Measurements from ENCODE around the gene MAGI1. TPM values are rescaled to one million over a fixed set of nuclear protein-coding genes. Genes with fewer than 3 reads are reported as not detected.

The MAGI1 gene
- polyA plus RNA-seq, 1 of the 3 experiments (the other 2 are of a cell fraction), result 10.3 TPM

- Histone ChIP-seq H3K27me3 (ENCODE audit: insufficient read depth) (no peaks in the 10 kb centered on the region), H4K20me1 (ENCODE audit: insufficient read depth) (no peaks in the 10 kb centered on the region), H3K9me2 (no peaks in the 10 kb centered on the region), H3K36me3 (replicated peaks in 1 of 2; ENCODE audit: control insufficient read depth in 1 of 2, insufficient read depth in 2 of 2, low read length in 1 of 2) (no peaks in the 10 kb centered on the region), H3F3A (replicated peaks; ENCODE audit: insufficient read depth) (no peaks in the 10 kb centered on the region), H3K4me2 (no peak overlapping the region), H3K9me3 (no peaks in the 10 kb centered on the region), H3K4me3 (ENCODE audit: low read depth in 2 of 2, low read length in 1 of 2) (no peak overlapping the region), H2AFZ (ENCODE audit: low read depth) (no peak overlapping the region), H3K27ac (ENCODE audit: low read depth in 2 of 2, low read length in 1 of 2) (no peak overlapping the region), H3K4me1 (ENCODE audit: control insufficient read depth in 1 of 2, insufficient read depth in 2 of 2, low read depth in 1 of 2, low read length in 1 of 2) (no peaks in the 10 kb centered on the region), H3K9ac (no peak overlapping the region), H3K79me2 (ENCODE audit: insufficient read depth) (0 out of 2 replicates have a peak, but pooled peaks cover under 1% of the 10 kb centered on the region)
- TF ChIP-seq PBX3 (IDR thresholded peaks at IDR 0.05), result no peak
- no peak for TF ChIP-seq JUND (IDR thresholded peaks at IDR 0.05)
- TF ChIP-seq POLR2AphosphoS5 (IDR thresholded peaks at IDR 0.05; ENCODE audit: low read depth, low read length), result no peak
- TF ChIP-seq IRF3 (IDR thresholded peaks at IDR 0.05; ENCODE audit: low read depth, low read length), result no peak
- TF ChIP-seq MAX (IDR thresholded peaks at IDR 0.05; ENCODE audit: low read depth), result no peak
- TF ChIP-seq CTCF (IDR thresholded peaks at IDR 0.05), result no peak
- TF ChIP-seq GATA2 (CRISPR knock-in tag; IDR thresholded peaks at IDR 0.05), result no peak
- no peak for TF ChIP-seq USF2 (IDR thresholded peaks at IDR 0.05; ENCODE audit: borderline replicate concordance, low read depth, low read length)
- TF ChIP-seq RAD21 (IDR thresholded peaks at IDR 0.05; ENCODE audit: low read length), result no peak
- TF ChIP-seq SIN3A (IDR thresholded peaks at IDR 0.05; ENCODE audit: borderline replicate concordance, low read depth, low read length), result no peak
- TF ChIP-seq ZBTB33 (IDR thresholded peaks at IDR 0.05; ENCODE audit: borderline replicate concordance, low read depth), result no peak
- TF ChIP-seq GABPA (IDR thresholded peaks at IDR 0.05; ENCODE audit: low read depth), result no peak
- TF ChIP-seq RFX5 (IDR thresholded peaks at IDR 0.05; ENCODE audit: low read length), result no peak
- TF ChIP-seq SMC3 (IDR thresholded peaks at IDR 0.05; ENCODE audit: low read depth, low read length), result no peak
- TF ChIP-seq NFIC (IDR thresholded peaks at IDR 0.05; ENCODE audit: borderline replicate concordance), result no peak
- TF ChIP-seq MXI1 (IDR thresholded peaks at IDR 0.05; ENCODE audit: low read depth, low read length), result no peak
- no peak for TF ChIP-seq MEF2A (IDR thresholded peaks at IDR 0.05; ENCODE audit: borderline replicate concordance, low read depth)
- TF ChIP-seq USF1 (IDR thresholded peaks at IDR 0.05; ENCODE audit: borderline replicate concordance, low read depth), result no peak
- no peak for TF ChIP-seq NRF1 (IDR thresholded peaks at IDR 0.05; ENCODE audit: low read depth, low read length)
- TF ChIP-seq YY1 (IDR thresholded peaks at IDR 0.05; ENCODE audit: low read depth), result no peak
- 87% methylated on average over 5 of the region's 5 CpGs for whole genome bisulfite sequencing (ENCODE audit: low lambda C conversion rate)
- DNase-seq, result no peak
- ChIA-PET CTCF (interaction anchor here (1.1 to 1.3 kb wide), 2 partner anchors 10 to 142 kb away, joined by 3 read pairs; no protein-coding TSS in a partner anchor), POLR2A (no interaction called here)
Measured at GRCh38 chr3:65660000-65660598, 378.6 kb downstream of the MAGI1 start.

All from SK-N-SH (cell line).